Adrenal gland (tissue), 5 donors: ENCODE measurements around the gene TMC2.

Source experiments
- POLR2A ChIP-seq, 2 donors: fragments of 450-650 bp; IDR thresholded peaks; one replicate each; pipeline ENCODE4 v1.6.1; 2017; ENCODE audit warnings: antibody characterized with exemption in 2 of 2, mild to moderate bottlenecking in 2 of 2, moderate library complexity in 1 of 2
- TF ChIP-seq, protein P1 (sequence below), 6 experiments: fragments of 450-650 bp in 4 of 6; fragments of 200-600 bp in 2 of 6; sonication (generic) in 1 of 6; IDR thresholded peaks; 1 replicate in 5 of 6; 2 replicates in 1 of 6; pipeline versions ENCODE4 v1.5.1 to v1.8.0; 2016 to 2021; ENCODE audit warnings: antibody characterized with exemption in 6 of 6, mild to moderate bottlenecking in 2 of 6, moderate library complexity in 1 of 6
- donor health status: DM: no; HTN: no; CAD: no.

DNA sequence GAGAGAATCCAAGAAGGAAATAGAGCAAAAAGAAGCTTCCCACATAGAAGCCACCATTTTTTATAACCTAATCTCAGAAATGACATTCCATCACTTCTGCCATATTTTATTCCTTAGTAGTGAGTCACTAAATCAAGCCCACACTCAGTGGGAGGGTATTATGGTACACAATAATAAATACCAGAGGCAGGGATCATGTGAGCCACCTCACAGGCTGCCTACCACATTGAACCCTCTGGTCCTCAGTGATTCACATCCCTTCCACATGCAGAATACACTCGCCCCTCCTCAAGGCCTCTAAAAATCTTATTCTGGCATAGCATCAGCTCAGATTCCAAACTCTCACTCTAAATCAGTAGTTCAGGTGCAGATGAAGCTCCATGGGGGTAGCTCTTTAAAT, 49.4 kb downstream of the TMC2 start:
- TF ChIP-seq, protein P1, sequence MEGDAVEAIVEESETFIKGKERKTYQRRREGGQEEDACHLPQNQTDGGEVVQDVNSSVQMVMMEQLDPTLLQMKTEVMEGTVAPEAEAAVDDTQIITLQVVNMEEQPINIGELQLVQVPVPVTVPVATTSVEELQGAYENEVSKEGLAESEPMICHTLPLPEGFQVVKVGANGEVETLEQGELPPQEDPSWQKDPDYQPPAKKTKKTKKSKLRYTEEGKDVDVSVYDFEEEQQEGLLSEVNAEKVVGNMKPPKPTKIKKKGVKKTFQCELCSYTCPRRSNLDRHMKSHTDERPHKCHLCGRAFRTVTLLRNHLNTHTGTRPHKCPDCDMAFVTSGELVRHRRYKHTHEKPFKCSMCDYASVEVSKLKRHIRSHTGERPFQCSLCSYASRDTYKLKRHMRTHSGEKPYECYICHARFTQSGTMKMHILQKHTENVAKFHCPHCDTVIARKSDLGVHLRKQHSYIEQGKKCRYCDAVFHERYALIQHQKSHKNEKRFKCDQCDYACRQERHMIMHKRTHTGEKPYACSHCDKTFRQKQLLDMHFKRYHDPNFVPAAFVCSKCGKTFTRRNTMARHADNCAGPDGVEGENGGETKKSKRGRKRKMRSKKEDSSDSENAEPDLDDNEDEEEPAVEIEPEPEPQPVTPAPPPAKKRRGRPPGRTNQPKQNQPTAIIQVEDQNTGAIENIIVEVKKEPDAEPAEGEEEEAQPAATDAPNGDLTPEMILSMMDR (IDR thresholded peaks at IDR 0.05): no peak
- TF ChIP-seq POLR2A (IDR thresholded peaks at IDR 0.05): no peak
